Measurements from ENCODE around the gene CHST8.

CHST8 gene

GRCh38 chr19:33773704-33774624 lies 152.2 kb downstream of the CHST8 start:
- H3K27me3 Mint-ChIP-seq, result peaks cover 23 to 51% of the 10 kb centered on the region in 2 donors
- H3K4me3 Mint-ChIP-seq, result no peak overlapping the region
- no peaks in the 10 kb centered on the region for H3K9me3 Mint-ChIP-seq
- H3K27ac Mint-ChIP-seq, result no peak overlapping the region
- H3K4me1 Mint-ChIP-seq, result peaks cover 9% of the 10 kb centered on the region in 2 donors
- ATAC-seq (replicated peaks) (no peak), DNase-seq (no peak)
- H3K36me3 Mint-ChIP-seq, result no peaks in the 10 kb centered on the region

- no peak for ATAC-seq (replicated peaks)
- Mint-ChIP-seq H3K36me3 (no peaks in the 10 kb centered on the region), H3K4me3 (no peak overlapping the region), H3K9me3 (no peaks in the 10 kb centered on the region), H3K27me3 (peaks cover 30 to 59% of the 10 kb centered on the region in 2 donors), H3K4me1 (peaks cover 9 to 13% of the 10 kb centered on the region in 2 donors), H3K27ac (no peak overlapping the region)
- DNase-seq, result no peak
Measured at GRCh38 chr19:33774751-33775150, 153.0 kb downstream of the CHST8 start.

GRCh38 chr19:33775731-33776487 lies 154.2 kb downstream of the CHST8 start:
- H3K27me3 Mint-ChIP-seq, result peaks cover 35 to 67% of the 10 kb centered on the region in 2 donors

GRCh38 chr19:33777351-33777750 lies 155.6 kb downstream of the CHST8 start:
- Mint-ChIP-seq H3K36me3 (no peaks in the 10 kb centered on the region), H3K27ac (no peak overlapping the region), H3K27me3 (peaks cover 42 to 75% of the 10 kb centered on the region in 2 donors), H3K4me3 (no peak overlapping the region), H3K4me1 (peaks cover 9 to 13% of the 10 kb centered on the region in 2 donors), H3K9me3 (peaks cover under 1 to 1% of the 10 kb centered on the region in 2 donors)
- ATAC-seq (replicated peaks) (no peak), DNase-seq (no peak)

More at GRCh38 chr19:33775731-33776487, 154.2 kb downstream of the CHST8 start:
- no peaks in the 10 kb centered on the region for H3K36me3 Mint-ChIP-seq
- DNase-seq, result no peak
- no peak overlapping the region for H3K27ac Mint-ChIP-seq
- no peak for ATAC-seq (replicated peaks)
- H3K9me3 Mint-ChIP-seq, result no peaks in the 10 kb centered on the region
- H3K4me1 Mint-ChIP-seq, result peaks cover 9 to 13% of the 10 kb centered on the region in 2 donors
- H3K4me3 Mint-ChIP-seq, result no peak overlapping the region

- no peak for ATAC-seq (replicated peaks)
- no peak overlapping the region for H3K27ac Mint-ChIP-seq
- H3K4me1 Mint-ChIP-seq, result peaks cover 9 to 13% of the 10 kb centered on the region in 2 donors
- DNase-seq, result no peak
- H3K9me3 Mint-ChIP-seq, result peaks cover 2 to 3% of the 10 kb centered on the region in 2 donors
- H3K27me3 Mint-ChIP-seq, result peaks cover 45 to 77% of the 10 kb centered on the region in 2 donors
- H3K36me3 Mint-ChIP-seq, result no peaks in the 10 kb centered on the region
- no peak overlapping the region for H3K4me3 Mint-ChIP-seq
Measured at GRCh38 chr19:33777753-33778088, 156.0 kb downstream of the CHST8 start.

GRCh38 chr19:33778089-33778791 lies 156.5 kb downstream of the CHST8 start:
- H3K27me3 Mint-ChIP-seq, result peaks cover 45 to 78% of the 10 kb centered on the region in 2 donors
- H3K27ac Mint-ChIP-seq, result no peak overlapping the region
- ATAC-seq (replicated peaks) (peak; percentile 91 to 97), DNase-seq (peak; percentile 69)
- H3K4me1 Mint-ChIP-seq, result peaks cover 9 to 13% of the 10 kb centered on the region in 2 donors
- peak overlapping the region; percentile 1 to 15 for H3K4me3 Mint-ChIP-seq
- H3K9me3 Mint-ChIP-seq, result peaks cover 2 to 3% of the 10 kb centered on the region in 2 donors
- no peaks in the 10 kb centered on the region for H3K36me3 Mint-ChIP-seq

- no peak overlapping the region for H3K4me3 Mint-ChIP-seq
Measured at GRCh38 chr19:33779849-33780248, 158.1 kb downstream of the CHST8 start.

GRCh38 chr19:33780251-33780650 lies 158.5 kb downstream of the CHST8 start:
- DNase-seq (no peak), ATAC-seq (replicated peaks) (no peak)
- Mint-ChIP-seq H3K9me3 (peaks cover 2 to 3% of the 10 kb centered on the region in 2 donors), H3K27me3 (peaks cover 45 to 71% of the 10 kb centered on the region in 2 donors), H3K27ac (no peak overlapping the region), H3K4me1 (peaks cover 9 to 13% of the 10 kb centered on the region in 2 donors), H3K4me3 (no peak overlapping the region), H3K36me3 (no peaks in the 10 kb centered on the region)

More at GRCh38 chr19:33779849-33780248, 158.1 kb downstream of the CHST8 start:
- peaks cover 45 to 75% of the 10 kb centered on the region in 2 donors for H3K27me3 Mint-ChIP-seq
- H3K36me3 Mint-ChIP-seq, result no peaks in the 10 kb centered on the region
- H3K4me1 Mint-ChIP-seq, result peaks cover 9 to 13% of the 10 kb centered on the region in 2 donors
- DNase-seq (no peak), ATAC-seq (replicated peaks) (no peak)
- peaks cover 2 to 3% of the 10 kb centered on the region in 2 donors for H3K9me3 Mint-ChIP-seq
- no peak overlapping the region for H3K27ac Mint-ChIP-seq

GRCh38 chr19:33780746-33781145 lies 159.0 kb downstream of the CHST8 start:
- H3K27ac Mint-ChIP-seq, result no peak overlapping the region
- H3K9me3 Mint-ChIP-seq, result peaks cover 2 to 3% of the 10 kb centered on the region in 2 donors
- H3K36me3 Mint-ChIP-seq, result no peaks in the 10 kb centered on the region
- DNase-seq (no peak), ATAC-seq (replicated peaks) (no peak)
- no peak overlapping the region for H3K4me3 Mint-ChIP-seq
- H3K4me1 Mint-ChIP-seq, result peaks cover 8 to 13% of the 10 kb centered on the region in 2 donors
- peaks cover 42 to 67% of the 10 kb centered on the region in 2 donors for H3K27me3 Mint-ChIP-seq

- ATAC-seq (replicated peaks), result no peak
- no peak overlapping the region for H3K27ac Mint-ChIP-seq
- peaks cover 5 to 13% of the 10 kb centered on the region in 2 donors for H3K4me1 Mint-ChIP-seq
- DNase-seq, result no peak
- H3K27me3 Mint-ChIP-seq, result peaks cover 41 to 65% of the 10 kb centered on the region in 2 donors
- H3K4me3 Mint-ChIP-seq, result no peak overlapping the region
- H3K36me3 Mint-ChIP-seq, result no peaks in the 10 kb centered on the region
- peaks cover 2 to 3% of the 10 kb centered on the region in 2 donors for H3K9me3 Mint-ChIP-seq
Measured at GRCh38 chr19:33781415-33781935, 159.7 kb downstream of the CHST8 start.

GRCh38 chr19:33781996-33782395 lies 160.2 kb downstream of the CHST8 start:
- Mint-ChIP-seq H3K4me1 (peaks cover 5 to 13% of the 10 kb centered on the region in 2 donors), H3K36me3 (no peaks in the 10 kb centered on the region), H3K27me3 (peaks cover 41 to 70% of the 10 kb centered on the region in 2 donors), H3K27ac (no peak overlapping the region), H3K4me3 (no peak overlapping the region), H3K9me3 (peaks cover 2 to 3% of the 10 kb centered on the region in 2 donors)
- DNase-seq, result no peak
- no peak for ATAC-seq (replicated peaks)

- DNase-seq (no peak), ATAC-seq (replicated peaks) (no peak)
- no peak overlapping the region for H3K4me3 Mint-ChIP-seq
- H3K9me3 Mint-ChIP-seq, result peaks cover 2 to 3% of the 10 kb centered on the region in 2 donors
- peaks cover 0 to 1% of the 10 kb centered on the region in 2 donors for H3K36me3 Mint-ChIP-seq
- H3K27ac Mint-ChIP-seq, result no peak overlapping the region
- peaks cover 44 to 58% of the 10 kb centered on the region in 2 donors for H3K27me3 Mint-ChIP-seq
- no peaks in the 10 kb centered on the region for H3K4me1 Mint-ChIP-seq
Measured at GRCh38 chr19:33784432-33784831, 162.7 kb downstream of the CHST8 start.

GRCh38 chr19:33785795-33786194 lies 164.0 kb downstream of the CHST8 start:
- Mint-ChIP-seq H3K9me3 (peaks cover 2 to 3% of the 10 kb centered on the region in 2 donors), H3K4me3 (no peak overlapping the region), H3K36me3 (peaks cover 0 to 1% of the 10 kb centered on the region in 2 donors), H3K4me1 (no peaks in the 10 kb centered on the region), H3K27ac (no peak overlapping the region), H3K27me3 (peaks cover 37 to 47% of the 10 kb centered on the region in 2 donors)
- DNase-seq (no peak), ATAC-seq (replicated peaks) (no peak)

- DNase-seq, result no peak
- Mint-ChIP-seq H3K27me3 (peaks cover 42 to 46% of the 10 kb centered on the region in 2 donors), H3K4me3 (no peak overlapping the region), H3K36me3 (peaks cover 0 to 1% of the 10 kb centered on the region in 2 donors), H3K4me1 (no peaks in the 10 kb centered on the region), H3K27ac (no peak overlapping the region), H3K9me3 (no peaks in the 10 kb centered on the region)
- no peak for ATAC-seq (replicated peaks)
Measured at GRCh38 chr19:33788676-33789075, 166.9 kb downstream of the CHST8 start.
